GM19452 (cell line): Measurements from ENCODE around the gene RHOT2.

Experiments used
- ATAC-seq: cut with Tn5 transposase; IDR thresholded peaks from one replicate; pipeline ENCODE4 v1.9.1; 2021; ENCODE audit not compliant: unreplicated experiment

Gene RHOT2

DNA sequence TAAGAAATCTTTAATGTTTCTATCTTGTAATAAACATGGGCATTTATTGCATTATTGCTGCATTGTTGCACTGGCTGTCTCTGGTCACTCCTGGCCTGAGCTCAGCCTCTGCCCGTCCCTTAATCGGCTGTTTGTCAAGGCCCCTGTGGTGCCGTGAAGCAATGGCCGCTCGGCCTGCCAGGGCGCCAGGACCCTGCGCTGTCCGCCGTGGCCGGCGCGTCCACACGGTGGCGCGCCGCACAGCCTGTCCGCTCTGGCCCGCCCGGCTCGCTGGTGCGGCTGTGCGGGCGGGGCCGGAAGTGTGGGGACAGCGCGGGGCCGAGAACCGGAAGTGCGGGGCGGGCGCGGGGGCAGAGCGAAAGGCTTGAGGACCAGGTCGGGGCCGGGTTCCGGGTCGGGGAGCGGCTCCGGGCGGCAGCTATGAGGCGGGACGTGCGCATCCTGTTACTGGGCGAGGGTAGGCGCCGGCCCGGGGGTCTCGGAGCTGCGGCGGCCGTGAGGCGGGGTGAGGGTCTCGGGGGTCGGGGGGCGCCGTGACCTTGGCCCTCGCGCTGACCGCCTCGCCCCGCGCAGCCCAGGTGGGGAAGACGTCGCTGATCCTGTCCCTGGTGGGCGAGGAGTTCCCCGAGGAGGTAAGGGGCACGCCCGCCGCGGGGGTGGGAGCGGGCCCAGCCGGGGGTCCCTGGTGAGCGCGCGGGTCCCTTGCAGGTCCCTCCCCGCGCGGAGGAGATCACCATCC, at the start of gene RHOT2:
Gene RHOT2, plus strand, starts transcription at position 353 of the 739 bp plus-strand sequence. Its CDS starts 68 bp downstream, at position 421.
- peak; percentile 88 for ATAC-seq

GRCh38 chr16:619476-620100, 48.3 kb upstream of the RHOT2 start:
- no peak for ATAC-seq

- no peak for ATAC-seq
These were observed 47.0 kb upstream of the RHOT2 start for GRCh38 chr16:620700-621525.

DNA sequence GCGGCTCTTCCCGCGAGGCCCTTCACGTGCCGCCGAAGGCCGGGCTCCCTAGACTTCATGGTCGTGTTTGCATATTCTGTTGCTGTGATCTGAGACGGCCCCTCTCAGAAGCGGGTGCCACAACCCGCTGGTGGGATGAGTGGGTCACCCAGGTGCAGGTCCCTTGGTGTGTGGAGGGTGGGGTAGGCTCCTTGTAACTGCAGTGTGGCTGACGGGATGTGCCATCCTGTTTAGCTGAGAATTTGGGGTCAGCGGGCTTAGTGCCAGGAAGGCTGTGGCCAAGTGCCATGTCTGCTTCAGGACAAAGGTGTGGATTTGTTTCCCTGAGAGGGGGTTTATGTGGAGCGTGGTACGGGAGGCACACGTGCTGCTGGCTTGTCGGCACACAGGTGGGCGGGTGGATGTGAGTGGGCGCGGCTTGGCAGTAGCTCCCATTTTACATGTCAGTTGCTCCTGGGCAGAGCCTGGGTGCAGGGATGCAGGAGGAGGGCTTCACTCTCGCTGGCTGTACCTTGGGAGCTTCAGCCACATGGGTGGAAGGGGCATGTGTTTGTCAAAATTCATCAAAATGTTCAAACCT, 46.3 kb upstream of the RHOT2 start:
- no peak for ATAC-seq

DNA sequence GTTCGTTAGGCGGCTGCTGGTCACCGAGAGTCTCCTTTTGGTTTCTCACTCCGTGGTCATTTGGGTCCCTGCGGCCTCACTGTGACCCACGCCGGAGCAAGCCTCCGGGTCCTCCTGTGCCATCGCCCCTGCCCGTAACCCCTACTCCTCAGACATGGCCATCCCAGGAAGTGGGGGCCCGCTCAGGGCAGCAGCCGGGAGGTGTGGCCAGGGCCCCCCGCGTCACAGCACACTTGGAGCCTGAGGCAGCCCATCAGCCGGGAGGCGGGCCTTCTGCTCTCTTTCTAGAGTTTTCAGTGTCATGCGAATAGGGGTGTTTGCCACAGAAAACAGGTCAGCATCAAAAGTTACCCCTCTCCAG, 45.0 kb upstream of the RHOT2 start:
- no peak for ATAC-seq

- ATAC-seq, result no peak
These were observed 43.3 kb upstream of the RHOT2 start for GRCh38 chr16:624526-625070.

GRCh38 chr16:625117-625976, 42.6 kb upstream of the RHOT2 start:
- no peak for ATAC-seq

GRCh38 chr16:625977-626765, 41.8 kb upstream of the RHOT2 start:
- no peak for ATAC-seq

DNA sequence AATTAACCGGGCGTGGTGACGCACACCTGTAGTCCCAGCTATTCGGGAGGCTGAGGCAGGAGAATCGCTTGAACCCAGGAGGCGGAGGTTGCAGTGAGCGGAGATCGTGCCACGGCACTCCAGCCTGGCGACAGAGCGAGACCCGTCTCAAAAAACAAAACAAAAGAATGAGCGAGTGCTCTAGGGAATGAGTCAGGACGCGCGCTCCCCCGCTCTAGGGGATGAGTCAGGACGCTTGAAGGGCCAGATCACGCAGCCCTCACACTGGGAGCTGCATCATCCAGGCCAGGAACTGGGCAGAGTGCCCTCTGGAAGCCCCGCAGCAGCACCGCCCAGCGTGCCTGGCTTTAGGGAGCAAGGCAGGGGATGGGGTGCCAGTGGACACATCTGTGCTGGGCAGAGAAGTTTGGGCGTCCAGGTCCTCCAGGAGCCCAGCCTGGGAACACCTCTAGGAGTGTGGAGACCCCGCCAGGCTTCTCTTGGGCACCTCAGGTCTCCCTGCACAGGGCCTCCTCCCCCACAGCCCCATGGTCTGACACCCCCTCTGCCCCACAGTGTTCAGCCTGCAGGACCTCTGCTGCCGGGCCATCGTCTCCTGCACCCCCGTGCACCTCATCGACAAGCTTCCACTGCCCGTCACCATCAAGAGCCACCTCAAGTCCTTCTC, 41.0 kb upstream of the RHOT2 start:
- no peak for ATAC-seq

DNA sequence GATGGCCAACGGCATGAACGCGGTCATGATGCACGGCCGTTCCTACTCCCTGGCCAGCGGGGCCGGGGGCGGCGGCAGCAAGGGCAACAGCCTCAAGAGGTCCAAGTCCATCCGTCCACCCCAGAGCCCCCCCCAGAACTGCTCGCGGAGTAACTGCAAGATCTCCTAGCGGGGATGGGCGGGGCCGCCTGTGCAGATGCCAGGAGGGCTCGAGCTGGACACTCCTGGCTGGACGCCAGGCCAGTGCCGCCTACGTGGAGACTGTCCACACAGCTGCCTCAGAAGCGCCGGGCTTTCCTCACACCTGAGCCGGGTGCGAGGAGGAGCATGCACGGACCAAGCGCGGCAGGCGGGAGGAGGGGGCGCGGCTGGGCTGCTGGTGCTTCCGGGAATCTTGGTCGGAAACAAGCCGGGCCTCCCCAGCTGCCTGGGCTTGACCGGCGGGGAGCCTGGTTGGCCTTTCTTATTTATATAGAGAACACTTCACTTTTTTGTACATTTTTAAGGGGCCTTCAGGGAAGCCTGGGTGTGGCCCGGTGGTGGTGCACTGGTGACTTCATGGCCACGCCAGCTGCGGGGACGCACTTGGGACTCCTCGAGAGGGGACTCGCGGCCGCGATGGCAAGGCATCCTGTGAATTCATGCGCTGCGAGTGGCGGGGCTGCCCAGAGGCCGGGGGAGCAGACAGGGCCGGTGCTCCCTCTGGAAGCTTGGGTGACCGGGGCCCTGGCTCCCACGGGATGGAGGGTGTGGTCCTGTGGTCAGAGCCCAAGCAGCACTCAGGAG, 40.3 kb upstream of the RHOT2 start:
- no peak for ATAC-seq

DNA sequence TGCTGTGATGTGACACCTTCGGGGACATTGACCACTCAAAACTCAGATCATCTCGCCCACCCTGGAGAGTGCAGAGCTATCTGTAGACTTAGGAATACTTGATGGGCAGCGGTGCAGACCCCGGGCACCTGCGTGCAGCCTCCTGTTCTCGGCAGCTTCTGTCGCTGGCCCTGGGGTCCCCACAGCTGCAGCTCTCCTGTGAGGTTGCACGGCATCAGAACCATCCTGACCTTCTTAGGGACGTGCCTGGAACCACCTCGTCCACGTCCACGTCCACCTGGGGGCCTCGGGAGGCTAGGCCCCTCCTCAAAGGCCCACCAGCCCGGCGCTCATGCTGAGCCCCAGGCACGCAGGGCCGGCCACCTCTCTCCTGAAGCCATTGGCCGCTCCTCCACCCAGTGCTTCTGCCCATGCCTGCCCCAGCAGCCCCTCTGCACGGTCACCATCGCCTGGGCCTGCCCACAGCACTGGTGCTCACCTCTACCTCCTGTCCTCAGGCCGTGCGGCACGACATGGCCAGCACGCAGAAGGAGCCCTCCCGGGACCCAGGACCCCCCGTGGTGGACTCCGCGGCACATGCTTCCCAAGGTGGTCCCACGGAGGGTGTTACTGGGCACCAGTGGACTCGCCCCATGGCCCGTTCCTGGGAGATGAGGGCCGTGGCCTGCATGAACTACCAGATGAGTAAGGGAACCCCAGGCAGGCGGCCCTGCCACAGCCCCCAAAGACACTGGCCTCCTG, 39.4 kb upstream of the RHOT2 start:
- no peak for ATAC-seq

- ATAC-seq, result no peak
These were observed 38.6 kb upstream of the RHOT2 start for GRCh38 chr16:629185-629832.

DNA sequence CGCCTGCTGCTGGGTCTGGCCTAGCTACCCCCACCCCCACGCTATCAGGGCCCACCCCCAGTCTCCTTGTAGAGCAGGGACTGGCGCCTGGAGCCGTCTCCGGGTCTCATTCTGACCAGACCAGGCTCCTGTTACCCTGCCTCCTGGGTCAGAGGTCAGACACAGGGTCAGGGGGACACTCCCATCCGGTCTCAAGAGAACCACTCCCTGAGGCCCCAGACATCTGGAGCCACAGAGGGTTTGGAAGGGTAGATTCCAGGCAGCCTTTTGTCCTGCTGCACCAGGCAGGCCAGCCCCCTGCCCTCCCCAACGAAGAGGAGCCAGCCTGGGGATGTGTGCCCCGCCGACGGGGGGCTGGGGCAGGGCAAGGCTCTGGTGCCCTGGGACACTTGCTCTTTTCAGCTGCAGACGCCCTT, 38.1 kb upstream of the RHOT2 start:
- no peak for ATAC-seq

- ATAC-seq, result no peak
These were observed 37.6 kb upstream of the RHOT2 start for GRCh38 chr16:630249-630814.

DNA sequence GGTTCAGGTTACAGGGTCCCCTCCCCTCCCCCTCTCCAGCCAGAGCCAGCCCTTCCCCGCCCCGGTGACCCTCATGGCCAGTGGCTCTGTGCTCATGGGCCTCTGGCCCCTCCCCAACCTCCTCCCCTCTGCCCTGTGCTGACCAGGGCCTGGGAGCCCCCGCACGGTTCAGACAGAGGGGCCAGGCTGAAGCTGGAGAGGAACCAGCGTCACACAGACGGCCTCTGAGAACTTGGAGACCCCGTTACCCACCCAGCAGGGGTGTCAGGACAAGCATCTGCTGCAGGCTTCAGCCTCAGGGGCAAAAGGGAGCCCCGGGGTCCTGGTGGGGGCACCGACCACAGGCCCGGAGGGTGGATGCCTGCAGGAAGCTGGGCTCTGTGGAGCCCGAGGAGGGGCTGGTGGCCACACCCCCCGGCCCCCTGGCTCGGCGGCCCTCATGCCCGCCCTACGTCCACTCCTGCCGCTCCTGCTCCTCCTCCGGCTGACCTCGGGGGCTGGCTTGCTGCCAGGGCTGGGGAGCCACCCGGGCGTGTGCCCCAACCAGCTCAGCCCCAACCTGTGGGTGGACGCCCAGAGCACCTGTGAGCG, 37.0 kb upstream of the RHOT2 start, which contains the start of gene WFIKKN1:
Gene WFIKKN1, plus strand, starts transcription at position 171 of the 591 bp plus-strand sequence. Its CDS starts 269 bp downstream, at position 440.
- ATAC-seq, result no peak

- ATAC-seq, result no peak
These were observed 36.0 kb upstream of the RHOT2 start for GRCh38 chr16:631808-632358.
